Measurements from ENCODE around the gene TUT7. TPM values are rescaled to one million over a fixed set of nuclear protein-coding genes. Genes with fewer than 3 reads are reported as not detected.

Gene TUT7
- total and polyA plus RNA-seq, 2 of the 4 experiments (the other 2 are of a cell fraction) = 13.3 to 33.3 TPM

- no peak overlapping the region for H3K27ac ChIP-seq (ENCODE audit: insufficient read depth, low read length)
- H4K91ac ChIP-seq (ENCODE audit: insufficient read depth, low read depth, low read length) = no peak overlapping the region
- POLR2A ChIA-PET (ENCODE audit: unreplicated experiment) = no interaction called here
- no peak overlapping the region for H2BK120ac ChIP-seq (ENCODE audit: low read depth, low read length)
- H3K4me3 ChIP-seq (ENCODE audit: insufficient read depth, low read depth, low read length) = no peak overlapping the region
- no peak overlapping the region for H2BK5ac ChIP-seq (ENCODE audit: low read depth, low read length, poor library complexity, severe bottlenecking)
- H3K18ac ChIP-seq (ENCODE audit: low read depth, low read length) = no peak overlapping the region
- H3K79me1 ChIP-seq (ENCODE audit: low read depth in 1 of 2, low read length in 2 of 2) = peaks cover 15 to 43% of the 10 kb centered on the region in 2 experiments
- H3K23ac ChIP-seq (ENCODE audit: low read depth, low read length) = peak overlapping the region; percentile 42; the same call in 1 of the 2 replicates
- no peaks in the 10 kb centered on the region for H3K27me3 ChIP-seq (ENCODE audit: control insufficient read depth, insufficient read depth, low read length)
- H3K9me3 ChIP-seq (ENCODE audit: control insufficient read depth, insufficient read depth, low read length) = no peaks in the 10 kb centered on the region
- no peaks in the 10 kb centered on the region for H3K9me1 ChIP-seq (ENCODE audit: insufficient read depth, low read length)
- no peak overlapping the region for H3K4ac ChIP-seq (ENCODE audit: low read depth, low read length)
- peaks cover 13% of the 10 kb centered on the region for H3K36me3 ChIP-seq (ENCODE audit: control insufficient read depth, insufficient read depth, low read length)
- H3K56ac ChIP-seq (ENCODE audit: extremely low read depth, insufficient read depth, low read length) = no peak overlapping the region
- H2AK5ac ChIP-seq (ENCODE audit: low read depth, low read length) = no peak overlapping the region
- H2AFZ ChIP-seq (replicated peaks; ENCODE audit: low read length, poor library complexity) = no peak overlapping the region
- no TSS peak for BruUV-seq (replicated peaks)
- WGBS, 2 experiments (ENCODE audit: extremely low coverage in 2 of 2, insufficient read length in 1 of 2) = no CpG with 5 or more reads among the region's 3 CpGs
- DNase-seq (peak; percentile 30), ATAC-seq (ENCODE audit: low read depth) (no peak)
- peaks cover 3% of the 10 kb centered on the region; the same call in 1 of the 2 replicates for H3K4me1 ChIP-seq (ENCODE audit: control insufficient read depth, insufficient read depth, low read length)
- CTCF ChIA-PET = no interaction called here
- H4K8ac ChIP-seq (ENCODE audit: low read depth in 2 of 2, low read length in 2 of 2) = no peak overlapping the region
- no peak overlapping the region for H4K5ac ChIP-seq (ENCODE audit: low read depth, low read length)
- H2BK20ac ChIP-seq (ENCODE audit: low read depth, low read length) = no peak overlapping the region
- intact Hi-C loops (cut with micrococcal nuclease) (no loop called here), dilution Hi-C loops (cut with HindIII; ENCODE audit: low sequenced_read_pairs, unreplicated experiment) (no loop called here), in situ Hi-C loops (cut with MboI; ENCODE audit: low sequenced_read_pairs) (no loop called here)
- H2AK9ac ChIP-seq (replicated peaks; ENCODE audit: low read depth, low read length, poor library complexity) = no peak overlapping the region
- H2BK15ac ChIP-seq (ENCODE audit: low read depth, low read length) = no peak overlapping the region
- peaks cover 5% of the 10 kb centered on the region; the same call in 1 of the 2 replicates for H4K20me1 ChIP-seq (ENCODE audit: insufficient read depth, low read length)
- TF ChIP-seq USF2 (IDR thresholded peaks at IDR 0.05; ENCODE audit: low read depth, low read length) = no peak
- TF ChIP-seq ELK1 (IDR thresholded peaks at IDR 0.05; ENCODE audit: borderline replicate concordance, low read depth, low read length) = no peak
- TF ChIP-seq FOS (IDR thresholded peaks at IDR 0.05; ENCODE audit: low read depth, low read length) = no peak
- TF ChIP-seq RCOR1 (IDR thresholded peaks at IDR 0.05; ENCODE audit: insufficient replicate concordance, low read length) = no peak
- no peak for TF ChIP-seq BHLHE40 (IDR thresholded peaks at IDR 0.05; ENCODE audit: low read depth, low read length)
- no peak for TF ChIP-seq MAZ (IDR thresholded peaks at IDR 0.05; ENCODE audit: borderline replicate concordance, low read depth, low read length)
- no peak for TF ChIP-seq CTCF (conservative IDR thresholded peaks at IDR 0.05; ENCODE audit: low read depth, low read length)
- no peak for TF ChIP-seq MAFK (IDR thresholded peaks at IDR 0.05; ENCODE audit: low read depth, low read length)
- TF ChIP-seq MXI1 (IDR thresholded peaks at IDR 0.05; ENCODE audit: borderline replicate concordance, low read depth, low read length) = no peak
- no peak for TF ChIP-seq RFX5 (IDR thresholded peaks at IDR 0.05; ENCODE audit: low read depth, low read length)
- no peak for TF ChIP-seq RAD21 (IDR thresholded peaks at IDR 0.05; ENCODE audit: low read length)
- no peak for TF ChIP-seq NFE2L2 (IDR thresholded peaks at IDR 0.05; ENCODE audit: low read depth, low read length)
- TF ChIP-seq CHD1 (IDR thresholded peaks at IDR 0.05; ENCODE audit: low read depth, low read length) = no peak
- TF ChIP-seq CEBPB (IDR thresholded peaks at IDR 0.05; ENCODE audit: low read depth, low read length) = no peak
- TF ChIP-seq SMC3 (IDR thresholded peaks at IDR 0.05; ENCODE audit: low read depth, low read length) = no peak
- H3K14ac ChIP-seq (replicated peaks; ENCODE audit: low read depth, low read length) = no peak overlapping the region
- no peak overlapping the region for H3K9ac ChIP-seq (ENCODE audit: low read depth, low read length)
- no peak overlapping the region for H3K4me2 ChIP-seq (ENCODE audit: low read depth, low read length)
Measured at GRCh38 chr9:86349271-86349670, 4.9 kb downstream of the TUT7 start.
